H9 (cell line): ENCODE results near the gene DHRS2. TPM values are rescaled to one million over a fixed set of nuclear protein-coding genes. Genes with fewer than 3 reads are reported as not detected.

ENCODE experiments used
- DNase-seq: peaks from one replicate; pipeline ENCODE4 v3.0.0-alpha.2; 2017
- H2AFZ ChIP-seq: one replicate; pipeline ENCODE4 v1.6.1; 2013; ENCODE audit warnings: mild to moderate bottlenecking, low read length, control low read depth, moderate library complexity
- H2AK5ac ChIP-seq: 2 replicates; pipeline ENCODE4 v1.6.1; 2013; ENCODE audit warnings: low read length, control low read depth, mixed read lengths; ENCODE audit not compliant: insufficient read length
- H2BK120ac ChIP-seq: one replicate; pipeline ENCODE4 v1.6.1; 2013; ENCODE audit warnings: low read depth, mild to moderate bottlenecking, low read length, control low read depth, inconsistent platforms; ENCODE audit not compliant: poor library complexity, severe bottlenecking
- H2BK12ac ChIP-seq: 2 replicates; pipeline ENCODE4 v1.6.1; 2013; ENCODE audit warnings: low read length, control low read depth, mixed read lengths, low read depth; ENCODE audit not compliant: insufficient read length
- H2BK15ac ChIP-seq: 2 replicates; pipeline ENCODE4 v1.6.1; 2013; ENCODE audit warnings: low read depth, low read length, control low read depth
- H2BK20ac ChIP-seq: one replicate; pipeline ENCODE4 v1.6.1; 2013; ENCODE audit warnings: low read depth, mild to moderate bottlenecking, low read length, control low read depth, inconsistent platforms; ENCODE audit not compliant: poor library complexity, severe bottlenecking
- H2BK5ac ChIP-seq: 2 replicates; pipeline ENCODE4 v1.6.1; 2013; ENCODE audit warnings: low read length, control low read depth, mixed read lengths; ENCODE audit not compliant: insufficient read length
- H3K14ac ChIP-seq: 2 replicates; pipeline ENCODE4 v1.6.1; 2013; ENCODE audit warnings: low read length, control low read depth; ENCODE audit not compliant: insufficient read depth
- H3K18ac ChIP-seq: 2 replicates; pipeline ENCODE4 v1.6.1; 2013; ENCODE audit warnings: low read depth, mild to moderate bottlenecking, mixed read lengths, low read length, control low read depth; ENCODE audit not compliant: insufficient read length
- H3K23ac ChIP-seq: 2 replicates; pipeline ENCODE4 v1.6.1; 2013; ENCODE audit warnings: low read length, control low read depth, mixed read lengths, low read depth; ENCODE audit not compliant: insufficient read length
- H3K23me2 ChIP-seq: 2 replicates; pipeline ENCODE4 v1.6.1; 2013; ENCODE audit warnings: low read depth, mild to moderate bottlenecking, mixed read lengths, low read length, control low read depth; ENCODE audit not compliant: insufficient read length, poor library complexity, severe bottlenecking
- H3K27ac ChIP-seq: 2 replicates; pipeline ENCODE4 v1.5.1; 2013; ENCODE audit warnings: low read length, control low read depth, mixed read lengths, low read depth; ENCODE audit not compliant: insufficient read length
- H3K27me3 ChIP-seq: 2 replicates; pipeline ENCODE4 v1.6.1; 2013; ENCODE audit warnings: low read length, control low read depth, inconsistent platforms; ENCODE audit not compliant: insufficient read depth
- H3K4ac ChIP-seq: 2 replicates; pipeline ENCODE4 v1.6.1; 2013; ENCODE audit warnings: low read depth, mild to moderate bottlenecking, control low read depth, inconsistent platforms, low read length, moderate library complexity
- H3K4me1 ChIP-seq: 2 replicates; pipeline ENCODE4 v1.6.1; 2013; ENCODE audit warnings: low read length, control low read depth, inconsistent platforms; ENCODE audit not compliant: insufficient read depth
- H3K4me2 ChIP-seq: 2 replicates; pipeline ENCODE4 v1.6.1; 2013; ENCODE audit warnings: low read length, control low read depth, mixed read lengths; ENCODE audit not compliant: insufficient read length, insufficient read depth
- H3K56ac ChIP-seq: 2 replicates; pipeline ENCODE4 v1.6.1; 2013; ENCODE audit warnings: low read depth, mild to moderate bottlenecking, mixed read lengths, low read length, control low read depth; ENCODE audit not compliant: insufficient read length
- H3K79me1 ChIP-seq: 2 replicates; pipeline ENCODE4 v1.6.1; 2013; ENCODE audit warnings: low read depth, mild to moderate bottlenecking, moderate library complexity, low read length, control low read depth, inconsistent platforms; ENCODE audit not compliant: insufficient read depth, poor library complexity, severe bottlenecking
- H3K79me2 ChIP-seq: 2 replicates; pipeline ENCODE4 v1.6.1; 2013; ENCODE audit warnings: low read length, control low read depth, inconsistent platforms; ENCODE audit not compliant: insufficient read depth
- H3K9ac ChIP-seq: 2 replicates; pipeline ENCODE4 v1.6.1; 2013; ENCODE audit warnings: low read length, control low read depth, mixed read lengths; ENCODE audit not compliant: insufficient read length; ENCODE audit errors: extremely low read depth
- H3K9me3 ChIP-seq: one replicate; pipeline ENCODE4 v1.6.1; 2013; ENCODE audit warnings: low read depth, low read length, inconsistent platforms; ENCODE audit not compliant: control insufficient read depth
- H3T11ph ChIP-seq: one replicate; pipeline ENCODE4 v1.6.1; 2013; ENCODE audit warnings: mild to moderate bottlenecking, low read length, control low read depth, inconsistent platforms
- H4K20me1 ChIP-seq: one replicate; pipeline ENCODE4 v1.6.1; 2013; ENCODE audit not compliant: control insufficient read depth, insufficient read length, insufficient read depth
- H4K5ac ChIP-seq: 2 replicates; pipeline ENCODE4 v1.6.1; 2013; ENCODE audit warnings: low read depth, mild to moderate bottlenecking, mixed read lengths, low read length, control low read depth; ENCODE audit not compliant: insufficient read length
- H4K8ac ChIP-seq: replicated peaks from 2 replicates; pipeline ENCODE4 v1.6.1; 2013; ENCODE audit warnings: low read length, control low read depth, mixed read lengths, low read depth; ENCODE audit not compliant: insufficient read length
- H4K91ac ChIP-seq: 2 replicates; pipeline ENCODE4 v1.6.1; 2013; ENCODE audit warnings: low read depth, mild to moderate bottlenecking, moderate library complexity, mixed read lengths, low read length, control low read depth; ENCODE audit not compliant: insufficient read length
- H3K27ac Mint-ChIP-seq, 3 experiments: 2 replicates in 2 of 3; 3 replicates in 1 of 3; pipeline ENCODE4 v1.8.0; 2020 to 2021; ENCODE audit warnings: mixed read lengths in 3 of 3, mild to moderate bottlenecking in 1 of 3, moderate library complexity in 1 of 3
- H3K27me3 Mint-ChIP-seq: 2 replicates; pipeline ENCODE4 v1.8.0; 2021; ENCODE audit warnings: low read depth, mild to moderate bottlenecking, moderate library complexity, mixed read lengths
- H3K36me3 Mint-ChIP-seq, 3 experiments: 2 replicates in 2 of 3; 3 replicates in 1 of 3; pipeline ENCODE4 v1.8.0; 2020 to 2021; ENCODE audit warnings: low read depth in 3 of 3, mixed read lengths in 3 of 3; ENCODE audit not compliant: insufficient read depth in 1 of 3
- H3K4me1 Mint-ChIP-seq, 2 experiments: 2 replicates each; pipeline ENCODE4 v1.8.0; 2020; ENCODE audit warnings: mixed read lengths in 2 of 2
- H3K4me3 Mint-ChIP-seq, 2 experiments: 2 replicates in 1 of 2; 3 replicates in 1 of 2; pipeline ENCODE4 v1.8.0; 2020 to 2021; ENCODE audit warnings: mild to moderate bottlenecking in 2 of 2, mixed read lengths in 2 of 2, moderate library complexity in 1 of 2
- H3K9me3 Mint-ChIP-seq, 2 experiments: 2 replicates in 1 of 2; 3 replicates in 1 of 2; pipeline ENCODE4 v1.8.0; 2020; ENCODE audit warnings: mild to moderate bottlenecking in 2 of 2, mixed read lengths in 2 of 2, moderate library complexity in 1 of 2
- total RNA-seq: library from RNA; stranded (reverse); gene quantifications from 2 replicates; pipeline ENCODE4 v1.2.1, GENCODE V29; 2021
- TF ChIP-seq, protein P1 (sequence below): fragments of 200-600 bp; sonication (generic); conservative IDR thresholded peaks from 3 replicates; pipeline ENCODE4 v1.8.0; 2021; ENCODE audit warnings: antibody characterized with exemption, mild to moderate bottlenecking

Gene DHRS2
- total RNA-seq, 1 experiment from 2014 or later = 0.66 TPM

DNA sequence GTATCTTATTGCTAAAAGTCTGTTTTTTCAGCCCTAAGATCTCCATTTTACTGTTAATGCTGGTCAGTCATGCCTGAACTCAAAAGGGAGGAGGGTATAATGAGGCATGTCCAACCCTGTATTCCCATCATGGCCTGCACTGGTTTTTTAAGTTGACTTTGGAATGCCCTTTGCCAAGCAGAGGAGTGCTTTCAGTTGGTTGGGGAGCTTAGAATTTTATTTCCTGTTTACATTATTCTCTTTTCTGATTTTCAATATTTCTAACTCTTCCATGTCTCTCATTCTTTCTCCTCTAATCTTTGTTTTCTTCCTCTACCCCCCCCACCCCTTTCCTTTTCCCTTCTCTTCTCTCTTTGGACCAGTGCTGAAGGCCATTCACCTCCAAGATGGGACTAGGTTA, 4.9 kb upstream of the DHRS2 start:
- Histone ChIP-seq H3K4ac (no peak overlapping the region), H3K23me2 (no peaks in the 10 kb centered on the region), H3K4me1 (0 out of 2 replicates have a peak, but pooled peaks cover 2% of the 10 kb centered on the region), H2AK5ac (no peak overlapping the region), H3K56ac (no peak overlapping the region), H3K18ac (no peak overlapping the region), H4K5ac (no peak overlapping the region), H4K8ac (no peak overlapping the region), H3K4me2 (no peak overlapping the region), H3K9ac (no peak overlapping the region), H3K27ac (no peak overlapping the region), H2BK5ac (no peak overlapping the region), H3K14ac (no peak overlapping the region), H3K23ac (no peak overlapping the region), H3K79me2 (no peaks in the 10 kb centered on the region), H3K27me3 (no peaks in the 10 kb centered on the region), H2AFZ (no peak overlapping the region), H2BK15ac (no peak overlapping the region), H2BK20ac (no peak overlapping the region), H2BK12ac (no peak overlapping the region), H3K79me1 (no peaks in the 10 kb centered on the region), H3K9me3 (no peaks in the 10 kb centered on the region), H4K91ac (no peak overlapping the region), H4K20me1 (no peaks in the 10 kb centered on the region), H2BK120ac (no peak overlapping the region), H3T11ph (no peak overlapping the region)
- H3K4me1 Mint-ChIP-seq = peaks cover 11 to 16% of the 10 kb centered on the region in 2 experiments
- peaks cover 0 to 2% (median 0%) of the 10 kb centered on the region in 3 experiments; a peak in 2 of 7 replicates for H3K36me3 Mint-ChIP-seq
- peaks cover 2% of the 10 kb centered on the region for H3K27me3 Mint-ChIP-seq
- TF ChIP-seq, protein P1, sequence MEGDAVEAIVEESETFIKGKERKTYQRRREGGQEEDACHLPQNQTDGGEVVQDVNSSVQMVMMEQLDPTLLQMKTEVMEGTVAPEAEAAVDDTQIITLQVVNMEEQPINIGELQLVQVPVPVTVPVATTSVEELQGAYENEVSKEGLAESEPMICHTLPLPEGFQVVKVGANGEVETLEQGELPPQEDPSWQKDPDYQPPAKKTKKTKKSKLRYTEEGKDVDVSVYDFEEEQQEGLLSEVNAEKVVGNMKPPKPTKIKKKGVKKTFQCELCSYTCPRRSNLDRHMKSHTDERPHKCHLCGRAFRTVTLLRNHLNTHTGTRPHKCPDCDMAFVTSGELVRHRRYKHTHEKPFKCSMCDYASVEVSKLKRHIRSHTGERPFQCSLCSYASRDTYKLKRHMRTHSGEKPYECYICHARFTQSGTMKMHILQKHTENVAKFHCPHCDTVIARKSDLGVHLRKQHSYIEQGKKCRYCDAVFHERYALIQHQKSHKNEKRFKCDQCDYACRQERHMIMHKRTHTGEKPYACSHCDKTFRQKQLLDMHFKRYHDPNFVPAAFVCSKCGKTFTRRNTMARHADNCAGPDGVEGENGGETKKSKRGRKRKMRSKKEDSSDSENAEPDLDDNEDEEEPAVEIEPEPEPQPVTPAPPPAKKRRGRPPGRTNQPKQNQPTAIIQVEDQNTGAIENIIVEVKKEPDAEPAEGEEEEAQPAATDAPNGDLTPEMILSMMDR = no peak
- H3K9me3 Mint-ChIP-seq = peaks cover 13 to 20% of the 10 kb centered on the region in 2 experiments; a peak in 4 of 5 replicates
- no peak overlapping the region for H3K4me3 Mint-ChIP-seq
- peak overlapping the region in 1 of 3 experiments; percentile 29; a peak in 1 of 7 replicates for H3K27ac Mint-ChIP-seq
- no peak for DNase-seq
